HG03521 (cell line): ENCODE measurements around the gene CYB5R2.
A peak's percentile ranks its signal among the peaks of the same experiment; 100 is the strongest.

Source experiments
- ATAC-seq: cut with Tn5 transposase; IDR thresholded peaks from one replicate; pipeline ENCODE4 v1.9.1; 2021; ENCODE audit warnings: mild to moderate bottlenecking, moderate library complexity; ENCODE audit not compliant: unreplicated experiment

The CYB5R2 gene

DNA sequence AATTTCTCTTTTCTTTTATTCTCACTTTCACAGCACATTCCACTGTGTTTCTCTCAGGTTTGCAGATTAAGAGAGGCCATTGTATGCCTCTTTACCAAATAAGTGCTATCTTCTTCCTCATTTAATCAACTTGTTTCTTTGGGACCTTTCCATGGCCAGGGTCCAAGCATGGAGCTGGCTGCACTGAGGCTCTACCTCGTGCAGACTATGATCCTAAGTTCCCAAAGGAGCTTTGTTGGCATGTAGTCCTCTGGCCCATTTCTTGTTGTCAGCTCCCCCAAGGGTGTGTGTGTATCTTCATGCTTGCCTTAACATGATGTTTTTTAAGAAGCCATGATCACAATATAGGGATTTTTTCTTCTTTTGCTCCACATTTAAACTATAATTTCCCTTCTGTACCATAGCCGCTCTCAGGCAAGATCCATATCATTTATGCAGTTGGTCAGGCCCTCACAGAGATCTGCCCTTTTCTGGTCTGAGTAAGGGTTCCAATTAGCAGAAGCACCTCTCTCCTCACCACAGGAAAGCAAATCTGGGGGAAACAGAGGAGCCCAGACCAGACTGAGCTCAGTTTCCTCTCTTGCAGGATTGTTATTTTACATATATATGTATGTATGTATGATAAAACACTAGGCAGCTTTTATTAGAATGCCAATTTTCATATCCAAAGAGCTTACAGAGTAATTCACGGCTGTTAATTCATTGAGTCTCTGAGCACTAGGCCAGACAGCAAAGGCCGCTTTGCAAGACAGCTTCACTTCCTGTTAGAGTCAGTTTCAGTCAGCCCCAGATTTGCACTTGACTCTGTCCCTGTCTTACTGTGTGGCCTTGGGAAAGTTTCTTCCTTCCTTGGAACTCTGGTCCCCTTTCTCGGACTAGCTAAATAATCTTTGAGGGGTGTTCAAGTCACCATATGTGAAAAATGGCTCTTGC is 34.3 kb downstream of the CYB5R2 start:
- ATAC-seq = peak; percentile 65

DNA sequence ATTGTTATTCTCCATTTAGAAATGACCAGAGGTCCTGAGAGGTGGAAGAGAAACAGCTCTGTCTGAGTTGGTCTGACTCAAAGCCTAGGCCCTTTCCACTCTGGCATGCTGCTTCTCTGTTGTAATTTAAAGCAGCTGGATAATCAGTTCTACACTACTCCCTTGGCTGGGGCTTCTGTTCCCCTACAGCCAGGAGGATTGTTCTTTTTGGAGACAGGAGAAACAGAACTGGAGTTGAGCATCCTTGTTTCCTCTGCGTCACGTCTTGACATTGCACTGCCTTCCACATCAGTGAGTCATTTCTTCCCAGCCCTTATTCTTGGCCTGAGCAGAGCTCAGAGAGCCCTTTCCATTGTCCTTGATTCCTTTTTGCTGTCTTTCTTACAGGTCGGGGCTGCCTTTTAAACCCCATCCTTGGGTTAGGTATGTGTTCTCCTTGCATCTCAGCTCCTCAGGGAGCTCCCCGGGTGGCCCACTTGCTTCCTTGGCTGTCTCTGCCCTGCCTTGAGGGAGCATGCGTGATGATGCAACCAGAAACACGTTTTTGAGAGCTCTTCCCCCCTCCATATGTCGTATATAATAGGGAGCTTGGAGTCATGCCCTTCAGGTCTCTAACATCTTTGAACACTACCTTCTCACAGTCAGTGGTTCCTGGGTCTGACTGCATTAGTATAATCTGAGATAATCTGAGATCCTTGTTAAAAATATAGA is 35.7 kb downstream of the CYB5R2 start:
- ATAC-seq = no peak

DNA sequence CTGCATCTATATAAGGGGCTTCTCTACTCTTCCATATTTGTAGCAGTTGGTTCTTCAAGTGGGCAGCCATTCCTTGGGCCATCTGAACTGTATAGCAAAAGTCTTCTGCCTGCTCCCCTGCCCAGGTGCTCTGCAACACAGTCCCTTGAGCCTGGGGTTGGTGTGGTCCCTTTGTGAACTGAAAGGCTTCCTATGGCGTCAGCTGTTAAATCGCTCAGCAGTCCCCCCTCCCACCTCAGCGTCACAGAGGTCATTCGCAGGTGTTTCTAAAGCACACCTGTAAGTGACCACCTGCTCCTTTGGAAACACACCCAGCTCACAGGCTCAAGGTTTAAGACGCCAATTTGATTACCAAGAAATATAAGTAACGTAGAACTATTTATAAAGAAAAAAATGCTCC is 37.0 kb downstream of the CYB5R2 start:
- no peak for ATAC-seq

DNA sequence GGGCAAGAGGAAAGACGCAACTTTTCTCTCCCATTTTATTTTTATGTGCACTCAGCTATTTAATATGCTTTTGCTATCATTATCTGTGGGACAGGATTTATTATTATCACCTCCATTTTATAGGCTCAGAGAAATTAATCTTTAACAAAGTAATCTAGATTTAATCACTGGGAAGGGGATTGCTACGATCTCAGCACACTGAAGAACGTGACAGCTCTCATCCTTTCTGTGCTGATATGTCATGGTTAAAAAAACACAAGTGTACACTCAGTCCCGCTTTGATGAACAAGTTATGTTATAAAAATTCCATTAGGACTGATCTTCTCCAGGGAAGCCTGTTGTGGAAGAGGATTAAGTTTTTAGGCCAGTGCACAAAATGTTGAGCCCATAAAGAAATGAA is 37.6 kb downstream of the CYB5R2 start:
- ATAC-seq = no peak

DNA sequence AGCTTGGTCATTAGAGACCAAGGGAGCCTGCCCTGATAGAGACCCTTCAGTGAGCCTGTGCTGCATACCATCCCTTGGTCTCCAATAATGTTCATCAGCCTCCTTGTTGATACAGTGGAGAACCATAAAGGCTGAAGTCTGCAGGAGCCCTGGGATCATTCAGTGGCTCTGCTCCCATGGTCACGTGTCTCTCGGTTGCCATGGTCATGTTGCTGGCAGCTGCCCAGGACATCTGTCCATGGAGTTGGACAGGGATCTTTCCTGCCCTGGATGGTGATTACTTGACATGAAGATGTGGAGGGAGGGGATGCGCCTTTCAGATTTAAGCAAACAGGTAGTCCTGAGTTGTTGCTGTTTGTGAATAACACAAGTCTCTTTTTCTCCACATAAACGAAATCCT is 38.2 kb downstream of the CYB5R2 start:
- no peak for ATAC-seq

DNA sequence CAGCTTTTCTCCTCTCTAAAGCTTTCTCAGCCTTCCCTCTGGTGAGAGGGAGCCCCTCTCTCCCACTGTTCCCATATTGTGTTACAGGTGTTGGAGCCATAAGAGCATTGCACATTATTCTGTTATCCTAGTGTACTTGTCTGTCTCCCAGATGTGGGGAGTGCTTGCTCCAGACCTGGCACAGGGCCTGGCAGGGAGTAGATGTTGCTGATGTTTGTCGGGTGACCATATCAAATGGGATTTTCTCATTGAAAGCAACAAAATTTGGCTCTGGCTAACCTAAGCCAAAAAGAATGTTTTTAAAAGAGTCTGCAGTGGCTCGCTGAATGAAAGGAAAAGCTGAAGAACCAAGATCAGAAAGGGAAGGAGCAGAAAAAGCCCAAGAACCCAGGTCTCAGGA is 41.1 kb downstream of the CYB5R2 start:
- no peak for ATAC-seq

DNA sequence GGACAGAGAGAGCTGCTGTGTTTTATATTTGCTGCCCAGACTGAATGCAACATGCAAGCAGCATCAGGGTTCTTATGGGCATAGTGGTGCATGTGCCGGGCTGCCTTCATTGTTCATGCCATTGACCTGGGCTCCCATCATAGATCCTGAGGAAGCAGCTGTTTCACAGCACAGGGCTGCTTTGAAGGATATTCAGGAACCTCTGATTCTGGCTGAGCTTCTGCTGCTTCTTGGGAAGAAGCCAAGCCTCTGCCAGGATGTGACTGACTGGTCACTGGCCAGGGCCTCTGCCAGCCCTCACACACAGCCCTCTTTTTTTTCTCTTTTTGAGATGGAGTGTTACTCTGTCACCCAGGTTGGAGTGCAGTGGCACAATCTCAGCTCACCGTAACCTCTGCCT is 43.3 kb downstream of the CYB5R2 start:
- ATAC-seq = no peak

DNA sequence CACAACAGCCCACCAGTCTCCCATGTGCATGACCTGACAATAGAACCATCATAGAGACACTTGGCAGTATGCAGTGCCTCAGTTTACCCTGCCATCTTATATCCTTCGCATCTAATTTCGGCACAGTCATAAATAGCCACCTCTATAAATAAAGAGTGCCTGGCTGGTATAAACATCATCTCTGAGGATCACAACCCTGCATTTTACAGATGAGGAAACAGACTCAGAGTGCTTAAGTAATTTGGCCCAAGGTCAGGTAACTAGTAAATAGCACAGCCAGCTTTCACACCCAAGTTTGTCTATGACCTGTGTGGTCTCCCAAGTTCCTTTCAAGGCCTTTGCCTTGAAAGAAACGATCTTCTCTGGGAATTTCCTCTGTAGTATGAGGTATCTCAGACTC is 44.6 kb downstream of the CYB5R2 start:
- ATAC-seq = no peak

DNA sequence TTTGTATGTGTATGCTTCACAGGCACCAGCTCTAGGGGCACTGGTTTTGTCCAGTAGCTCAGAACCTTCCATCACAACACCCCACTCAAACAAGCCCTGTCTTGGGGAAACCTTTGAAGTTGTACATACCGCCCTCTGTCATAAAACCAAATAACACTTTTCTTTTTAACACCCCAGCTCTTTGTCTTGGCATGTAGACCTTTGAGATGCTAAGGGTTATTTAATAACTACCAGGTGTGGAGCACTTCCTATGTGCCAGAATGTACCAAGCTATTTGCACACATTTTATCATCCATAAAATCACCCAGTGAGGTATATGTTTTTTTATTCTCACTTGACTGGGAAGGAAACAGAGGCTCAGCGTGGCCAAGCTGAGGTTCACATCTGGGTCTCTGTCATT is 50.6 kb downstream of the CYB5R2 start:
- ATAC-seq = no peak

DNA sequence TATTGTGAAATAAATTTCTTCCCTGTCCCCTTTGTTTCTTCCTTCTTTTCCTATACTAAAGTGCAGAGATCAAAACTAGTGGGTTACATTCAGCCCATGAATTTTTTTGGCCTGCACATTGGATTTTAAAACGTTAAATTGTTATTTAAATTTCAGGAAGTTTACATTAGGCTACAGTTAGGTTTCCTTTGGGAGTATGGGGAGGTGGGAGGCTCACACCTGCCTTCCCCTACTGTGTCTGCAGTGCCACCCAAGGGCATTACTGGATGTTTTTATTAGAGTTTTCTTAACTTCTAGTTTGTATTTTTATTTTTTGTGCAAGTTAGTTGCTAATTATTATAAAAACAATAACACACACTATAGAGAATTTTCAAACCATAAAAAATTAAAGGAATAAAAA is 51.7 kb downstream of the CYB5R2 start:
- ATAC-seq = no peak

DNA sequence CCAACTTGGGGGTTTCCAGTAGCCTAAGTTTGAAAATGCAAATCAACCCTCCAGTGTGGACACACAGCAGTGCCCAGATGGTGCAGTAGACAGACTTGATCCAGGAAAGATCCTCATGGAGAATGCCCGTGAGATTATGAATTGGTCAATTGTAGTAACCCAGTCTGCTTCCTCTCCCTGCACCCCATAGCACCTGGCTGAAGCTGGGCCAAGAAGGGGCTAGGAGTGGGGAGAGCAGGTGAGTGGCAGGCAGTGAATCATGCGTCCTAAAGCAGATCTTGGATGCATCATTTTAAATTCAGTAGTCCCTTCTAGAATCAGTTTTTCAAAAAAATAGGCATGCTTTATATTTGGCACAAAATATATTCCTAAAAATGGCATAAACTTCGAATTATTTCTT is 52.2 kb downstream of the CYB5R2 start:
- ATAC-seq = no peak

DNA sequence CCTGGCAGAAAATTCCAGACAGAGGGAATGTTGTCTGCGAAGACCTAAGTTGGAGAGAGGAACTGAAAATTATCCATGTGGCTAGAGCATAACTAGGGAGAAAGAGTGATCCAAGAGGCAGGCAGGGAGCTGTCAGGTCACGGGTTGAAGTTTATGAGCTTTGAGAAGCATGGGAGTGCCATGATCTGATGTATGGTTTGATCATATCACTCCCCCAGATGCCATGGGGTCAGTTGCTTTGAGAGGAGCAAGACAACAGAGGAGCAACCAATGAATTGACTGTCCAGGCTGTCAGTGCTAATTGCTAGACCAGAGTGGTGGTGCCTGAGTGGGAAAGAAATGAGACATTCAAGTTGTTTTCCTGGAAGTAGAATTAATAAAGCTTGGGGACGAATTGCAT is 54.0 kb downstream of the CYB5R2 start:
- no peak for ATAC-seq

DNA sequence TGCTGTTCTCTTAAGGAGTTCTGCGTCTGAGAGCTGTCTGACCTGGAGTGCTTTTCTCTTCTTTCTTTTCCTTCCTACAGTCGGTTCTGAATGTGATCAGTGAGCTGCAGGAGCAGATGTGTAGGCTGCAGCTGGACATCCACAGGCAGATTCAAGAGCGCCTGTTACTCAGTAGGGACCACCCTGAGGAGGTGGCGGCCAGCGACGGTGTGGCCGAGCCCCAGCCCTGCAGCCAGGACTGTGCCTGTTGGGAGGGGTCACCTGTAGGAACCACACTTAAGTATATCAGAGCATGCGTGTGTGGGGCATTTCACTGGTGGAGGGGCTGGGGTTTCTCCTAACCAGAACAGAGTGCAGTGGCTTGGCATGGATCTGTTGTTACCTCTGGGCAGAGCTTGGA is 56.3 kb downstream of the CYB5R2 start:
- ATAC-seq = no peak
